Myocyte (in vitro differentiated cells): ENCODE data around the gene RNF32. TPM values are rescaled to one million over a fixed set of nuclear protein-coding genes. Genes with fewer than 3 reads are reported as not detected.
"Not testable (repeated sequence)": the region's sequence is repeated elsewhere in the genome, so short reads cannot be mapped to it uniquely, and the experiment has no call there.

ENCODE experiments used
- DNase-seq: peaks from one replicate; pipeline ENCODE4 v3.0.0-alpha.2; 2012; ENCODE audit warnings: low read depth
- total RNA-seq: library from RNA; depleted of rRNA; stranded (reverse); fragments of >200 nt; gene quantifications from 2 replicates; pipeline ENCODE4 v1.2.3, GENCODE V29; 2014

Gene RNF32
- total RNA-seq, 1 donor from 2014 or later, result 2.9 TPM

DNA sequence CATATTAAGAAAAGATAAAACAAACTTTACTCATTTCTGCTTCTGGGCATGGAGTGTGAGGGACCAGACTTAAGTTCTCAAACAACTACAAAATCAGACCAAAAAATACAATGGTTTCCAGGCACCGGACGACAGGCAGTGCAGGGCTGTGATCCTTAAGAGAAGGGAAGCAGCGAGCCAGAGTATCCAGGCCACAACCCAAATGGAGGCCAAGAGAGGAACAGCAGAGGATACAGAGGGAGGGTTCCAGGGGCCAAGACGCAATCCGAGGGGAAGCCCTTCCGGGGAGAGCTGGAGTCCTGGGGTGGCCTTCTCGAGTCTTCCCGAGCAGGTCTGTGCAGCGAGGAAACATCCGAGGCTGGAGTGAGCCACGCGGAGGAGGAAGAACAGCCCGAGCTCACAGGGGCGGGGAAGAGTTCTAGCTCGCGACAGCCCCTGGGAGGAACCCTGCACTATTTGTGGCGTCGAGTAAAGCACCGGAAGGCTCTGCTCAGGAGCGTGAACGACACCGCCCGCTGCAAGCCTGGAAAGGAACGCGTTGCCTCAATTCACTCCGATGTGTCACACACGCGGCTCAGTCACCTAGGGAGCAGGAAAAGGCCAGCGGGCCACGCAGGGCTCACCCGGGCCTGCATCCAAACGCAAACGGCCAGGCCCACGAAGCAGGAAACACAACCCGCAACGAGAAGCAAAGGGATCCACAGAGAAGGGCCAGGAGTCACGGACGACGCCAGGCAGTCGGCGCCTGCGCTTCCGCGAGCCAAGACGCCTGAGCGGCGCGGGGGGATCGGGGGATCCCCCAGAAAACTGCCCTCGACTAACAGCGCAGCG, 933 bp upstream of the RNF32 start:
- no peak for DNase-seq

DNA sequence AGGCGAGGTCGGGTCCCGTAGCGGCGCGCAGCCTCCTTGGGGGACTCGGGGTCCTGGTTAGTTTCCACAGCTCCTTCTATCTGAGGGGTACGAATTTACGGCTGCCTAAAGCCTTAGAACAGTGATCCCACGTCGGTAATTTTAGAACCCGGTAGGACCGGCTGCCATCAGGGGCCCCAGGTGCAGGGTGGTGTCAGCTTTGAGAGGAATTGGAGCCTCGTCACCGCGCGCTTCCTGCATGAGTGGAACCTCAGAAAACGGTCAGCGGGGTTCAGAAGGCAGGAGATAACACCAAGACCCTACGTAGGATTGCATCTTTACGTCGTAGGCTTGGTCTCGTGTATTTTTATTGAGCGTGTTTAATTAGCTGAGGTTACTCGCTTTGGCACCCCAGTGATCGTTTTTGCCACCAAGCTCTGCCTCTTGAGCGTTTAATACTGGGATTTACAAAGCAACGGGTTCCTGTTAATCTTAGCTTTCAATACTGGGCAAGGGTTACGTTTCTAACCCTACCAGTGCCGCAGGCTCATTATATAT, 443 bp downstream of the RNF32 start:
- DNase-seq, result peak; percentile 73

DNA sequence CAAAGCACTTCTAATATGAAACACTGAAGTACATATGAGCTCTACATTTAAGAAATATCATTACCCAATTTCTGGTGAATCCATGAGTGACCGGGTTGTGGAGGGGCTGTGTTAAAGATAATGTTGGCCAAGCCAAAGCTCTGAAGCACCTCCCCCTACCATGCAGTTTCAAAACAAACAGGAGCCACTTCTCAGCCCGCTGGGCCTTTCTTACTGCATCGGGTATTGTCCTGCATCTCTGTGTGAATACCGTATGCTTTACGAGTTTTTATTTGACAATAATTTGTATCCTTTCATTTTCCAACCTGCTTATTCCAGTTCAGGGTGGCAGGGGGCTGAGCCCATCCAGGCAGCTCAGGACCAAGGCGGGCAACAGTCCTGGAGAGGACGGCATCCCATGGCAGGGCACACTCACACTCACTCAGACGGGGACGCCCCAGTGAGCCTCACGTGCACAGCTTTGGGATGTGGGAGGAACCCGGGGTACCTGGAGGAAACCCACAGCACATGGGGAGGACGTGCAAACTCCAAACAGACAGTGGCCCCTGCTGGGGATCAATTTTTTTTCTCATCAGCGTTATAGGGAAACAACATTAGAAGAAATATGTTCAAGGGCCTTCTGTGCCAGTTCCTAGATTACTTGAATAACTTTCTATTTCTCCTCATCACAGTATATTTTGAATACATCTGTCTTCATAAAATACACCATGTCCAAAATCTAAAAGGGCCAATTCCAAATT, 1.9 kb downstream of the RNF32 start:
- no peak for DNase-seq

DNA sequence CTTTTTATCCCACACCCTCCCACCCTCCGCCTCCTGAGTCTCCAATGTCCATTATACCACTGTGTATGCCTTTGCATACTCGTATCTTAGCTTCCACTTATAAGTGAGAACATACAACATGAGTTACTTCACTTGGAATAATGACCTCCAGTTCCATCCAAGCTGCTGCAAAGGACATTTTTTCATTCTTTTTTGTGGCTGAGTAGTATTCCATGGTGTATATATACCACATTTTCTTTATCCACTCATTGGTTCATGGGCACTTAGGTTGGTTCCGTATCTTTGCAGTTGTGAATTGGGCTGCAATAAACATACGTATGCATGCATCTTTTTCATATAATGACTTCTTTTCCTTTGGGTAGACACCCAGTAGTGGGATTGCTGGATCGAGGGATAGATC, 6.8 kb downstream of the RNF32 start:
- DNase-seq, result not testable (repeated sequence)

DNA sequence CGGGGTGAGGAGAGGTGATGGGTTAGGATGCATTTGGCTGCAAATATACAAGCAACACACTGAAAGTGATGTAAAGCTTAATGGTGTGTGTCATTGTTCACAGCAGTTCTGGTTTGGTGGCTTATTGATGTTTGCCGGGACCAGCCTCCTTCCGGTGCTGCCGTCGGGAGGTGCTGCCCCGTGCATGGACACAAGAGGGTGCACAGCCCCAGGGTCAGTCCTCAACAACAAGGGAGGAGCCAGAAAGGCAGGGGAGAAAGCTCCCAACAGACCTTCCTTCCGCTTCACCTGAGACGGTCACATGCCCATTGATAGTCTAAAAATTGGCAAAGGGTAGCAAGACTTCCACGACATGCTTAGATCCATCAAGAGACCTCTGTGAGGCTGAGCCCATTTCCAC, 9.5 kb downstream of the RNF32 start:
- peak; percentile 41 for DNase-seq

DNA sequence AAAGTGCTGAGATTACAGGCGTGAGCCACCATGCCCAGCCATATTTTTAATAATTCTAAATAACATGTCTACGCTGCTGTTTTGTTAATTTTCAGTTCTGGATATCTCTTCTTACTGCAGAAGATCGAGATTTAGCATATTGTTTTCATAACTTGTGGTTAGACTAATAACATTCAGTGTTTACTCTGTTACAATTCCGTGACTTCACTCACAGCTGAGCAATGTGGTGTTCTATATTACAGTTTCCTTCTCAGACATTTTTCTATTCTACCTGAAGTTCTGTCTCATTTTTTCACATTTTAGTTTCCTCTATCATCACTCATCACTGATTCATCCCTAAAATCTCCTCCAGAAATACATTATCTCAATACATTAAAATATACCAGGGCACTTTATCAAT, 10.9 kb downstream of the RNF32 start:
- DNase-seq, result no peak

DNA sequence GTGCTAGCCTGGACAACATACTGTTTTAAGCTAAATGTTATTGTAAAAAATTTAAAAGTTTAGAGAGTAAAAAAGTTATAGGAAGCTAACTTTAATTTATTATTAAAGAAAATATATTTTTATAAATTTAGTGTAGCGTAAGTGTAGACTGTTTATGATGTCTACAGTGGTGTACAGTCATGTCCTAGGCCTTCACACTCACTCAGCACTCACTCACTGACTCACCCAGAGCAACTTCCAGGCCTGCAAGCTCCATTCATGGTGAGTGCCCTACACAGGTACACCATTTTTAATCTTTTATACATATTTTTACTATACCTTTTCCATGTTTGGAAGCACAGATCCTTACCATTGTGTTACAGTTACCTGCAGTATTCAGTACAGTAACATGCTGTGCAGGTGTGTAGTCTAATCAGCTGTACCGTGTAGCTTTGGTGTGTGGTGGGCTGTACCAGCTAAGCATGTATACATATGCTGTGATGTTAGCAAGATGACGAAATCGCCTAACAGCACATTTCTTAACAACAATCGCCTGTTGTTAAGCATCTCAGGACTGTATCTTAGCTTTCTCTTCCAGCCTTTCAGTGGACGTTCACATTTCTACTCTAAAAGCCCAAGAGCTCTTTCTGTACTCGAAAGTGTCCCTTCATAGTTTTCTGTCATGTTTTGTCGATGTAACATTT, 12.5 kb downstream of the RNF32 start:
- DNase-seq, result no peak

DNA sequence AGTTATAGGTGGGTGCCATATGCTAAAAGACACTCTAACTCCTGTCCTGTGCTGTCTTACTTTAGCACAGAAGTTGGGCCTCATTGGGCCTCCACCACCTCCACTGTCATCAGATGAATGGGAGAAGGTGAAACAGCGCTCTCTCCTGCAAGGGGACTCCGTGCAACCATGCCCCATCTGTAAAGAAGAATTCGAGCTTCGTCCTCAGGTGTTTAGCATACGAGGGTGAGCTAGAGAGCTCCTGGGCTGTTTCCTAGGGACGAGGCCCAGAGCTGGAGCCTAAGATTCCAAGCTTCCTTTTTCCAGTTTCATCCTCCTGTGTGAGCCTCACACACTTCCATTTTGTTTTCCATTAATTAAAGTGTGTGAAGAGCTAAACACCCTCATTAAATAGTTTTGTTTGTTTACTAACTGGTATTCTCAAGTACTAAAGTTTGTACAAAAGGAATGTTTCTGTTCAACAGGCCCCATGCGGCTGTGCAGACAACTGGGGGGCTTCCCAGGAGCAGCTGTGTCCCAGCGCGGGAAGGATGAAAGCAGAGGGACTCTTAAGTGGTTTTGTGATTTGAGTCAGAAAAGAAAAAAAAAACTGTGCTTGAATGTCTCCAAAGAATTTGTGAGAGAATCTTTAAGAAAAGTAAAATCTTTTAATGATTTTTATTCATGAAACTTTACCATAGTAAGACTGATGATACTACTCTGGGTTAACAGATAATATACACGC, 14.1 kb downstream of the RNF32 start:
- DNase-seq, result no peak

DNA sequence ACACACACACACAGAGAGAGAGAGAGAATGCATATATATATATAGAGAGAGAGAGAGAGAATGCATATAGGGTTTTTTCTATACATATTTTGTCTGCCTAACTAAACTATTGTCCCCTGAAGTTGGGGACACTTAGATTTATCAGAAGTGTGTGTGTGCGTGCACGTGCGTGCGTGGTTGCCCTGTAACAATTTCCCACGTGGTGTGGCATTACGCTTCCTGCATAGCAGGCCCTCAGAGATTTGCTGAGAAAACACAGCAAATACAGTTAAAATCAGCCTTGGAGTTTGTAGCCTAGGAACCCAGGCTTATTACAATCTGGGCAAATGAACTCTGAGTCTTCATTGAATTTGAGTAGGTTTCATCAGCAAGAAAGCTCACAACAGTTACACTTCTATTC, 14.7 kb downstream of the RNF32 start:
- no peak for DNase-seq

DNA sequence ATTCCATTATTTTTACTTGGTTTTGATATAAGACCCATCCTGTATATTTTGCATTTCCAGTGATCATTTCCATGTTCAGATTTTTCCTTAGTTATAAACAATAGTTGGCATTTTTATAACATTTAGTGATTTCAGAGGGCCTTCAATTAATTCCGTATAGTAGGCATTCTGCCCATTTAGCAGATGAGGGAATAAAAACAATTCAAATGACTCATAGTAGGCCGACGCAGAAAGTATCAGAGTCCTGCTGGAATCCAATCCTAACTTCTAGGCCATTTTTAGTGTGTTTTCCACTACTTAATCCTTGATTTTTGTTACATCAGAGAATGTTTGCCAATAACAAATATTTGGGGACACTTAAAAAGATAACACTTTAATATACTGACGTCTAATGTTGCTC, 15.4 kb downstream of the RNF32 start:
- no peak for DNase-seq

DNA sequence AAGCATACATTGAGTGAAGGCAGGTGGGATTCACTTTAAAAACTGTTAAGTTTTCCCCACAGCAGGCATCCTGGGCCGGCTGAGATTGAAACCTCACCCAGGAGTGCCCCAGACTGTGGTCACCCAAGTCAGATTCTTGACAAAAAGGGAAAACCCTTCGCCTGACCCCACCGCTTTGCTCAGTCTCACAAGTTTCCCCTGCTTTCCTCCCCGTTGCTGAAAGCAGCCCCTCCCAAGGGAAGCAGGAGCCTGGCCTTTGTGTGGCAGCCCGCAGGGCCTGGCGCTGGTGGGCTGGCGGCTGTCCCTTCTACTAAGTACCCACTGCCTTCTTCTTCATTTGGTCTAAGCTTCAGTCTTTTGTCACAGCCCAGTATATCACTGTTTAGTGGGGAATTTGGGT, 16.0 kb downstream of the RNF32 start:
- DNase-seq, result no peak

DNA sequence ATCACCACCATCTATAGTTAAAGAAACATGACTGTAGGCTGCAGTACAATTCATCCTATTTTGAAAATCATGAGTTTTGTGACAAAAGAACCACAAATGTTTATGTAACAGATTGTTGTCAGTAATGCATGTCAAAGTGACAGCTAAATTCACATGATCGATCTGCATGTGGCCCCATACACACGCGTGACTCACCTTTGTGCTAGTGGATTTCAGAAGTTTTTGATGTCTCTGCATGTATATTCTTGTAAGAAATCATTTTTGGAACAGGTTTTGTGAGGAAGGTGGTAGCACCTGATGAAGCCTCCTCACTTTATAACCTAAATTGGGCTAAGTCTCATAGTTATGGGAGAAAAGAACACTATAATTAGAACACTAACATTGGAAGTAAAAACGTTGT, 17.1 kb downstream of the RNF32 start:
- no peak for DNase-seq

DNA sequence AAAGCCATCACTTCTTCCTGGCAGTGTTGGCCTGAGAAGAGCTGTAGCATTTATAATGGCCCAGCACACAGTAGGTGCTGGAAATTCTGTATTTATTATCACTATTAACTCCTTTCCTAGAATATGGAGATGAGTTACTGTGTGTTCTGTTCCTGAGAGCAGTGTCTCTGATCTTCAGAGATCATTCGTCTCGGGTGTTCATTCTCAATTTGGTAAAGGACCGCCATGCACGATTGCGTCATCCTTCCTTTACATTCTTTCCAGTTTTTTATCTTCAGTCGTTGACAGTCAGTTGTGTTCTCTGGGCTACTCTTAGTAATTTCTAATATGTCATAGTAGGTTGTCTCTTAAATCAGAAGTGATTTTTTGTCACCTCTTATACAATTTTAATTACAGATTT, 18.6 kb downstream of the RNF32 start:
- no peak for DNase-seq

DNA sequence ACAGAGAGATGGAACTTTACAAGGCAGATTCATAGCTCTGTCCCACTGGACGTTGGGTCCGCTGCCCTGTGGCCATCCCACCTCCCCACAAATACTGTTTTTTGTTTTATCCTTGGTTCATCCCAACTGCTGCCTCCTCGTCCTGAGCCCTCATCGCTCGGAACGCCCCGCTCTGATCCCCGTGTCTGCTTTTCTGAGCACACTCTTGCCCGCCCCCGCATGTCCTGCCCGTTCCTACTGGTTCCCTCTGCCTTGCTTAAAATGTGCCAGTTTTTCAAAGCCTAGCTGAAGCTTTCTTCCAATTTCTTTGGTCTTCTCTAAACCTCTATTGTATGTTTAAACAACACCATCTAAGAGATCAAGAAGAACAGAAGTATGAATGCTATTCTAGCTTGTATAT, 19.4 kb downstream of the RNF32 start:
- peak; percentile 28 for DNase-seq

DNA sequence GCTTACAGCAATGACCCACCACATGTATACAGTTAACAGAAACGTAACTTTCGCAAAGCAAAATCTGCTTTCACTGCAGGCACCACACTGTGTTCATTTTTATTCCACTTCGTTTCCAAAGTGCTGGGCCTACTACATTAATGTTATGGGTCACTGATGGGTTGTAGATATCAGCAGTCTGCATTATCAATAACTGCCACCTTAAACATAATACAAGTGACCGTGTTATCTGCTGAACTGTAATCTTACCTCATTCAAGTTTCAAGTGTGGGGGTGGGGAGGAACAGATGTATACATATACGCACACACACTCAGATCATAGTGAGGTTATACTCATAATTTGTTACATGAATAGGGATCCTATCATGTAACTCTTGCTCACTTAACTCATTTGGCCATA, 21.1 kb downstream of the RNF32 start:
- no peak for DNase-seq

DNA sequence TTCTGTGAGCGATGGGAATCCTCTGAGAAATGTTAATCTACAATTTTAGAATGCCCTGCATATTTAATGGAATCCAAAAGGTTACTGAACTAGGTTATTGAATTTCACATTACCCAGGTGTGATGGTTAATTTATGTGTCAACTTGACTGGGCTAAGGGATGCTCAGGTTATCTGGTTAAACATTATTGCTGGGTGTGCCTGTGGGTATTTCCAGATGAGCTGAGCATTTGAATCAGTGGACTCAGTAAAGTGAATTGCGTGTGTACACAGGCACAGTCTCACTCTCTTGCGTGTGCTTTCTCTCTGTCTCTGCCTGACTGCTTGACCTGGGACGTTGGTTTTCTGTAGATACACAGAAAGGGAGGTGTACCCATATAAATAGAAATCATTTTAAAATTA, 21.7 kb downstream of the RNF32 start:
- DNase-seq, result no peak

DNA sequence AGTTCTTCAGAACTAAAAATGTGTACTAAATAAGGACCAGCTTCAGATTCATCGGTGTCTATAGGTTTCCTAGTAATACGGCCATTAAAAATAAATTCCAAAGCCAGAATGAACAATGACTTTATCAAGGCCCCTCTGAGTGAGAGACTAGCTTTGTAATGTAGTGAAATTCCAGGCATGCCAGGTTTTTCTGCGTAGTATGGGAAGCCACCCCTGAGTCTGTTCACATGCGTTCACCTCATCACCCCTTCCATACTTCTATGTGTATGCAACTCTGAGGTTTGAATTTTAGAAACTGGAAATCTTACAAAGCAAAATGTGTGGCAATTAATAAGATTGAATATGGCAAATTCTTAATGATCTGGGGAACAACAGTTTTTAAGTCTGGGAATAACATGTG, 24.5 kb downstream of the RNF32 start:
- DNase-seq, result no peak

DNA sequence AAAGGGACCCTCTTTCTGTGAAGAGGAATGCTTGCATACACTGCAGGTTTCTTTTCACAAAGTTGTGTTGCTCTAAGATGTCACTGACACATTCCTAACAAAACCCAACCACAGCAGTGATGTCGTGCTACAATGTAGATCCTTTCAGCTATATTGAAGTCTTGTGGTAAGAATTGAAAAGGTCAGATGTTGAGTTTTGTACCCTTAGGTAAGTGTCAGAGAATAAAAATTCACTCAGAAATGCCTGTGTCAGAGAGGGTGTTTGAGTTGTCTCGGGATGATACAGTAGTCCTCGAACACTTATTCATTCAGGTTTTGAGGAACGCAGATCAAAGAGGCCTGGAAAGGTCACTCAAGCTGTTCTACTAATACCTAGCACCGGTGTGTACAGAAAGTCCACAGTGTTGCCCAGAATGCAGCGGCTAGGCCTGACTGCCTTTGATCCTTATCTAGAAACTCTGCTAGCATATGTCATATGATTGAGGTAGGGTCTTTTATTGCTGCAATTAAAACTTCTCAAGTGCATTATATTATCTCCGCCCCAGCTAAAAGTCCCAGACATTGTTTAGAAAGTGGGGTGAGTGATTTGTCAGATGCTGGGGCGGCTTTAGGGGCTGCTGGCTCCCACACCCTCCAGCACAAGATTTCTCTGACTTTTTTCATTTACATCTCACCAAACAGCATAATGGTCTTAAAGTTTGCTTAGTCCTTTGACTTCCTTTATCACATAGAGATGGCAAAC, 26.0 kb downstream of the RNF32 start:
- no peak for DNase-seq

DNA sequence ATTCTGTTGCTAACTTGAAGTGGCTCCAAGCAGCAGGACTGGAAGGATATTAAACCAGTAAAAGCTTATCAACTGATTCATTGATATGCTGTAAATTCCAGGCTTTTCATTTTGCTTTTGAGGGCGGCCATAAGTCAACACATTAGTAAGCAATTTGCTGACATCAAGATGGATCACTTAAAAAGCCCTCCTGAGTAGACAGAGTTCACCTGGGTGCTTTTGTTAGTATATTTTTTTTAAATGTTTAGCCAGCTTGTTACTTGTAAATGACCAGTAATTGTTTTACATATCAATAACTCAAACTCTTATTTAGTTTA, 26.5 kb downstream of the RNF32 start:
- DNase-seq, result no peak

DNA sequence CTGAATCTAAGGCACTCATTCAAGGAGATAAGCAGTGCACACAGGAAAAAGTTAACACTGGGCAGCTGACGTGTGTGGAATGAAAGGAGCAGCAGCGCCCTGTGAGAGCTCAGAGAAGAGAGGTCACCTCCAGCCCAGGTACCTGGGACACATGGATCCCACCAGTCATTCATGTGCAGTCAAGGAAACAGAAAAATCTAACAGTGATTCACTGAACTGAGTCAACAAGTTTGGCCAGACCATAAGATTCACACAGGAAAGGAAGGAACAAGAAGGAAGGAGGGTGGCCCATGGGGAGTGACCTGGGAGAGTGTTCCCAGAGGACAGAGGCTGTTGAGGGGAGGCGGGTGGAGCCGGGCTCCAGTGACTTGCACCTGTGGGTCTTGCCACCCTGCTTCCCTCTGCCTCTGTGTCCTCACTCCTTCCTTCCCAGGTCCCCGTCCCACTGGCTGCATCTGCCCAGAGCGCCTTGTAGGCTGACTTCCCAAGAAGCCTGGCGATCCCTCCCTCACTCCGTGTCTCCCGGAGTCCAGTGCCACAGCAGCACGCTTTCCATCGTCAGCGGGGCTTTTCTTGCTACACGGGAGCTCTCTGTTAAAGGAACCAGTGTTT, 27.7 kb downstream of the RNF32 start:
- no peak for DNase-seq
